NCI-H774 (cell line): ENCODE measurements around the gene ZNF558.
"Not testable (repeated sequence)": the region's sequence is repeated elsewhere in the genome, so short reads cannot be mapped to it uniquely, and the experiment has no call there.

Experiments
- DNase-seq: peaks from one replicate; lab custom pipeline; 2025; lab: John Stamatoyannopoulos, UW

The ZNF558 gene

DNA sequence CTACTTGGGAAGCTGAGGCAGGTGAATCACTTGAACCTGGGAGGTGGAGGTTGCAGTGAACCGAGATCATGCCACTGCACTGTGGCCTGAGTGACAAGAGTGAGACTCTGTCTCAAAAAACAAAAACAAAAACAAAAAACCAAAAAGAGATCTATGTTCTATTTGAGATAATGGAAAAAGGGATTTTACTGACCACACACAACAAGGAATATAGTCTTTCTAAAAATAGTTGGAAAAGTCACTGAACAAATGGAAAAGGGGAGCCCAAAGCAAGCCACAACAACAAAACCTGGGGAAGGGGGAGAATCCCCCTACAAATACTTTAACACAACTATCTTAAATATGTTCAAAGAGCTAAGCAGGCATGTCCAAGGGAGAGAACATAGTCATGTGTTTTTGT, 37.3 kb downstream of the ZNF558 start:
- no peak for DNase-seq

DNA sequence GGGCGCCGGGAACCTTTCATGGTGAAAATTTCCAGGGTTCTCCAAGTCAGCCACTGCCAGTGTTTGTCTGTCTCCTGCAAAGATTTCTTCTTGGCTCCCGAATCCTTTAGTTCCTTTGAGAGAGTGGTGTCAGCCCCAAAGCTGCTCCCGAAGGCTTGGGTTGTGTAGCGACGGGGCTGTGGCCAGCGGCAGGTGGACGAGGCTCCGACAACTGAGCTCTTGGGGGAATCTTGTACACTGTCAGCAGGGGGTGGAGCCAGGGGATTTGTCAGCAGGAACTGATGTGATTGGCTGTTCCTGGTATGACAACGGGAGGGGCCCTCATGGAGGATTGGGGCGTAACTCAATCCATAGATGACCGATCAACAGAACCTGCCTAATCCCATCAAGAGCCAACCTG, 58.5 kb downstream of the ZNF558 start:
- not testable (repeated sequence) for DNase-seq

- DNase-seq = not testable (repeated sequence)
Observed at GRCh38 chr19:8769265-8769664, 62.8 kb downstream of the ZNF558 start.

- not testable (repeated sequence) for DNase-seq
Observed at GRCh38 chr19:8767257-8767656, 64.8 kb downstream of the ZNF558 start.
